HG03039 (cell line): Measurements from ENCODE around the gene REM2.

ENCODE experiments used
- ATAC-seq: cut with Tn5 transposase; IDR thresholded peaks from one replicate; pipeline ENCODE4 v1.9.1; 2021; ENCODE audit warnings: mild to moderate bottlenecking, moderate library complexity; ENCODE audit not compliant: unreplicated experiment

The REM2 gene, protein sequence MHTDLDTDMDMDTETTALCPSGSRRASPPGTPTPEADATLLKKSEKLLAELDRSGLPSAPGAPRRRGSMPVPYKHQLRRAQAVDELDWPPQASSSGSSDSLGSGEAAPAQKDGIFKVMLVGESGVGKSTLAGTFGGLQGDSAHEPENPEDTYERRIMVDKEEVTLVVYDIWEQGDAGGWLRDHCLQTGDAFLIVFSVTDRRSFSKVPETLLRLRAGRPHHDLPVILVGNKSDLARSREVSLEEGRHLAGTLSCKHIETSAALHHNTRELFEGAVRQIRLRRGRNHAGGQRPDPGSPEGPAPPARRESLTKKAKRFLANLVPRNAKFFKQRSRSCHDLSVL

DNA sequence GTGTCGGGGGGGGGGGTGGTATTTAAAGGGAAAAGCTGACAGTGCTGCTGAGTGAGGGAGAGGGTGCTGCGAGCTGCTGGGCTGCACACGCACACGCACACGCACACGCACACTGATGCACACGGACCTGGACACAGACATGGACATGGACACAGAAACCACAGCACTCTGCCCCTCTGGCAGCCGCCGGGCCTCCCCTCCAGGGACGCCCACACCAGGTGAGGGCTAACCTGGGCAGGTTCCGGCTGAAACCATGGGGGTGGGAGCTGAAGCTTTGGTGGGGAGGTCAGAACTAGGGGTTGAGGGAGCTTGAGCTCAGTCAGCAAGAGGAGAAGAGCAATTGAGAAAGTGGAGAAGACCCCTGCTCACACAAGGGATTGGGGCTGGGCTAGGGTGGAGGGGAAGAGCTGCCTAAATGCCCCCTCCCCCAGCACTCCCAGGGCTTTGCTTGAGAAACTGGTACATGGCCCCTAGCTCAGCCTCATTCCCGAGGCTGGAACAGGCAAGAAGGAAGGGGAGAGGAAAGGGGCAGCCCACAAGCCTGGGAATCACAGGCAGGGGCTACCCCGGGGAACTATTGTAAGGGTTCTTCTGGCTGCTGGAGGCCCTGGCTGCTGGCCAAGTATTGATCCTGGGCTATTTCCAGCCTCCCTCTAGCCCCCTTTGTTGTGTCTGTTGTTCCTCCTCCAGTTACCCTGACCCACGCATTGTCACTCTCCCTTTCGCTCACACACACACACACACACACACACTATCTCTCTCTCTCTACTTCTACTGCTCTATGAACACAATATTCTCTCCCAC is at the start of gene REM2:
REM2 (plus strand) TSS at position 50 of the 804 bp plus-strand sequence; CDS start at position 116, 66 bp downstream.
- no peak for ATAC-seq

DNA sequence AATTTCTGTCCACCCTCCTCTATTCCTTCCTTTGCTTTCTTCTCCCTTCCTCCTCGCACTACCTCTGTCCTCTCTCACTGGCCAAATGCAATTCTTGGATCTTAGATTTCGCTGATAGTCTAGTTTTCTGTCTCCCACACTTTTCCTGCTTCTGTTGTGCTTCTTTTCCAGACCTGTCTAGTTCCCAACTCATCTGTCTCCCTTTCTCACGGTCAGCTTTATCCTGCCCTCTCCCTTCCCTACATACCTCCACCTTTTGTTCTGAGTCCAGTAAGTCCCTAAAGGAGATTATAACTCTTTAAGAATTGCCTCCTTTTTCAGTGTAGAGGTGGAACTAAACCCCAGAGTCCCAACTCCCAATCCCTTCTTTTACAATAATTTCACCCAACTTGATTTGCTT is 47.5 kb upstream of the REM2 start:
- no peak for ATAC-seq

DNA sequence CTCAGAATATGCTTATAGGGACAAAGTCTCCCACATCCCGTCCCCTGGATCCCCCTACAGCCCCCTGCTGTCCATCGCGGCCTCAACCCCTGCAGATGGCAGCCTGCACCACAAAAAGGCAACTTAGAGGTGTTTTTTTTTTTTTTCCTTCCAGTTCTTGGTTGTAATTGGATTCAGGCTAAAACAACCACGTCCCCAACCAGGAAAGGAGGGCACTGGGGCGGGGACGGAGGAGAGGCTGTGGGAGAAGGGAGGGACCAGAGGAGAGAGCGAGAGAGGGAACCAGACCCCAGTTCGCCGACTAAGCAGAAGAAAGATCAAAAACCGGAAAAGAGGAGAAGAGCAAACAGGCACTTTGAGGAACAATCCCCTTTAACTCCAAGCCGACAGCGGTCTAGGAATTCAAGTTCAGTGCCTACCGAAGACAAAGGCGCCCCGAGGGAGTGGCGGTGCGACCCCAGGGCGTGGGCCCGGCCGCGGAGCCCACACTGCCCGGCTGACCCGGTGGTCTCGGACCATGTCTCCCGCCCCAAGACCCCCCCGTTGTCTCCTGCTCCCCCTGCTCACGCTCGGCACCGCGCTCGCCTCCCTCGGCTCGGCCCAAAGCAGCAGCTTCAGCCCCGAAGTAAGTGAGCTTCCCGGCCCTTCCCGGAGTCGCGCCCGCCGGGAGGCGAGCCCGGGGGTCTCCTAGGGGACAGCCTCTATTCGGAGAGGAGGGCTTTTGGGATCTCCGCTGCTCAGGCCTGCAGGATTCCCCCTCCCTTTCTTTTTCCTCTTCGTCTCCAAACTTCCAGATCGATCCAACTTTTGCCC is 46.5 kb upstream of the REM2 start, which contains the start of gene MMP14:
MMP14 (plus strand) TSS at position 285 of the 813 bp plus-strand sequence; CDS start at position 518, 233 bp downstream.
- ATAC-seq = no peak

DNA sequence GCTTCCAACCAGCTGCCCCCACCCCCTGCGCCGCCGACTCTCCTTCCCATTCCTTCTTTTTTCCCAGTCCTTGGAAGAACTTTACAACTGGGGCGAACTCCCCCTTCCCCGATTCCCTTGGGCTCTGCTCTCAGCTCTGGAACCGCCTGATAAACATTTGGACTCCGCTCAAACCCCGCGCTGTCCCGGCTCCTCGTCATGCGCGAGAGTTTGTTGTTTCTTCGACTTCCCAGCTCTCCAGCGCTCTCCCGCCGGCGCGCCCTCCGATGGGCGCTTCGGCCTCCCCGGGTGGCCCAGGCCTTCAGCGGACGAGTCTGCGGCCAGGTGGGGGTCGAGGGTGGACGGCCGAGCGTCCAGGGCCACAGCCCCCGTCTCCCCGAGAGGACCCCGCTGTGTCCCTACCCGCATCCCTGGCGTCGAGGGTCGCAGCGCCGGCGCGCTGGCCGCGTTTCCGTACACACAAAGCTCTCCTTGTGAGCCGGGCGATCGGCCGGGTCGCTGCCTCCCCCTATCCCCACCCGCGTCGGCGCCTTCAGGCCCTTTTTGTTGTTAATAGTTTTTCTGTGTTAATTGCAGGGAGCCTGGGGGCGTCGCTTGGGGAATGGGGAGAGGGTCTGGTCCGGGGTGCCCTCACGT is 45.8 kb upstream of the REM2 start:
- no peak for ATAC-seq

DNA sequence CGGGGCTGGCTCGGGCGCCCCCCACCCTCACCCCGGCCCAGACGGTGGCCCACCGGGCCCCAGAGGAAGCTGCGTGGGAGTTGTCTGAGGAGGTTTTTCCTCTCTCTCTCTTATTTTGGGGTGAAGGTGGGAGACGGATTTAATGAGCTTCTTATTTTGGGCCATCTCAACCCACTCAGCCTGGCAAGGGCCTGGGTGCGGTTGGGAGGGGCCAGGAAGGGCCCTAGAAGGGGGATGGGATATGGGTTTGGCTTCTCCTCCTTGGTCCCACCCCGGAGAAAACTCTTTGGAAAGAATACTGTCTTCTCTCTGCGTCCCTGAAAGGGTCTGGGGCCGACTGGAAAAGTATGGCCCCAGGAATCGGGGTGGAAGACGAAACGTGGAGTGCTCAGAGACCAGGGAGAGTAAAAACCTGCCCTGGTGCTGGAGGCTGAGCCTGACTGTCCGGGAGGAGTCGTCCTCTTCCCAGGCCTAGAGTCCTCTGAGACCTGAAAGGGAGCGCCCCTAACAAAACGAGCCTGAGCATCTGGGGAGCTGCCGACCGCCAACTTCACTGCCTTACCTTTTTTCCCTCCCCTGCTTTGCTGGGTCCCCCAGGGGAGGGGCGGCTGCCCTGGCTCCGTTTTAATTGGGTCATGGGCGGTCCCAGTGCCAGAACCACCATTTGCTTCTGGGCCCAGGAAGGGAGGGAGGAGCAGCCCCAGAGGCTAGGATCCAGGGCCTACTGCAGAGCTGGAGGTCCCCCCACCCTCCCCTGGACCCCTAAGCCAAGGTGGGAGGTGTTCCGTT is 45.1 kb upstream of the REM2 start:
- ATAC-seq = no peak

DNA sequence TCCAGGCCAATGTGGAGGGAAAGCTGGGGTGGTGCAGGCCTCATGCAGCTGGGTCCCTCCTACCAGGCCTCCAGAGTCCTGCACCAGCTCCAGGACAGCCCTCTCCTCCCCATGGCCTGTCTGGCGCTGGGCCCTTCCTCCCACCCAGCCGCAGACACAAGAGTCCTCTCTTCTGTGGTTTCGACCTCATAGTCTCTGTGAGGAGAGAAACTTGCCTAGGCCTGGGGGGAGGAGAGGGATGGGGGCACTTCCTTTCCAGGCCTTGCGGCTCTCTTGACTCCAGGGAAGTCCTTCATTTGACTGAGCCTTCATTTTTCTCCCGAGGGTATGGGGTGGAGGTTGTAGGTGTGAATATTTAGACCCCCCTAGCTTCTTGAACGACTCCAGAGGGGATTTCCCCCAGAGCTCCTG is 44.4 kb upstream of the REM2 start:
- ATAC-seq = no peak

DNA sequence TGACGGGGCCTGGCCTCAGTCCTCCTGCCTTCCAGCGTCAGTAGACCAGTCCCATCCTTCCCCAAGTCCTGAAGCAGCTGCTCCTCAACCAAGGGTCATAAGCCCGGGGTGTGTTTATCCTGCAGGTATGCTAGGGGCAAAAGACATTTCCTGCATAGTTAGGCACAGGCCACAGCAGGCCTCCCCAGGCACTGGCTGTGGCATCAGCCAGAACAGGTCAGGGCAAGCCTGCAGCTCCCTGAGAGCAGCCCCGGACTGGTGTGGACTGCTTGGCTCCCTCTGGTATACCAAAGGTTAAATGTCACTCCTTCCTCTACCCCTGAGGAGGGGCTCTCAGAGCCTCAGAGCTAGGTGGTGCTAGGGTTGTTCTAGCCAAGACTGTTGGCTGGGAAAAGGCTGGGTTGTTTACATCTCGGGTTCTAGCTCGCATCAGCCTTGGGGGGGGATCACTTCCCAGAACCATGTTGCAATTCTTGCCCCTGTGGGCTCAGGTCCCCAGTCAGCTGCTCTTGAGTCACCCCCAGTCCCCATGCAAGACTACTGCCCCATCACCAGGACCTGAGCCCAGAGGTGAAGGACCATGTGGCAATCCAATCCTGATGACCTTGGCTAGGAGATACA is 43.8 kb upstream of the REM2 start:
- no peak for ATAC-seq

DNA sequence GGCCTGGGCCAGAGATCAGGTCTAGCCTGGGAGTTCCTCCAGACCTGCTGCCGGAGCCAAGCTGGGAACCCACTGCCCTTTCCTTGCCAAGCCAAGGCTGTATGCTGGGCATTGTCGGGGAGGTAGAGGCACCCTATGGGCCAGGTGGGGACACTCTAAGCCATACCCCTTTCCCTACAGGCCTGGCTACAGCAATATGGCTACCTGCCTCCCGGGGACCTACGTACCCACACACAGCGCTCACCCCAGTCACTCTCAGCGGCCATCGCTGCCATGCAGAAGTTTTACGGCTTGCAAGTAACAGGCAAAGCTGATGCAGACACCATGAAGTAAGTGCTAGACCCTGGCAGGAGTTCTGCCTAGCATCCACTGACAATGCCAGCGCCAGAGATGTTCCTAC is 41.7 kb upstream of the REM2 start:
- no peak for ATAC-seq

DNA sequence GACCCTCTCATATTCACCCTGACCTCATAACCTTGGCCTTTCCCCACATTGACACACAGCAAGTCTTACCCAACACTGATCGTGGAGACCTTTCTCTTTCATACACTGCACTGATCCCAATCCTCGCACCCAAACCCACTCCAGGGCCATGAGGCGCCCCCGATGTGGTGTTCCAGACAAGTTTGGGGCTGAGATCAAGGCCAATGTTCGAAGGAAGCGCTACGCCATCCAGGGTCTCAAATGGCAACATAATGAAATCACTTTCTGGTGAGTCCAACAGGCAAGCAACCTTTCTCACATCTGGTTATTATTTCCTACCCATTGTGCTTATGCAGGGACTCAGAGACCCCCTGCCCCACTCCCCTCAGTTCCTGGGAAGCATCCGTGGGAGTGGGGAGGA is 41.3 kb upstream of the REM2 start:
- no peak for ATAC-seq

DNA sequence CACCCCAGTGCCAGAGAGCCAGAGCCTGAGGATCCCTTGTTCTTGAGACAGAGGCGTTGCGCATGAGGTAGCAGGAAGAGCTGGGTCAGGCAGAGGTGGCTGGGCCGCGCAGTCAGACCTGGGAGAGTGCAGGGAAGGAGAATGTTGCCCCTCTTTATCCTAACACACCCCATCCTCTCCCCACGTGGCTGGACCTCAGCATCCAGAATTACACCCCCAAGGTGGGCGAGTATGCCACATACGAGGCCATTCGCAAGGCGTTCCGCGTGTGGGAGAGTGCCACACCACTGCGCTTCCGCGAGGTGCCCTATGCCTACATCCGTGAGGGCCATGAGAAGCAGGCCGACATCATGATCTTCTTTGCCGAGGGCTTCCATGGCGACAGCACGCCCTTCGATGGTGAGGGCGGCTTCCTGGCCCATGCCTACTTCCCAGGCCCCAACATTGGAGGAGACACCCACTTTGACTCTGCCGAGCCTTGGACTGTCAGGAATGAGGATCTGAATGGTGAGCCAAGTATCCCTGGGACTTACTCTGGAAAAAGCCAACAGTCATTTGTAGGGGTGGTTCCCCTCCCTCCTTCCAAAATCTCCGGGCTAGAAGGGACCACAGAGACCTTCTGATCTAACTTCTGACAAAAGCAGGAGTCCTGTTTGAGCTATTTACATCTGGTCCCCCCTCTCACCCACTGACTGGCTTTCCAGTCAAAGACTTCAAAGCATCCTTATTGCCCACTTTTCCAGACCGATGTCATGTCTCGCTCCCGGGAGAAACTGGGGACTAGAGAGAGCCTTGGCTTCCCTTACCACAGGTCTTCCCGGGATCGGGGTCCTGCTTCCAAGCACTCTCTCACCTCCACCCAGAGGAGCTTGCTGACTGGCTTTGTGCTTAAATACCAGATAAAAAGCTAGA is 40.6 kb upstream of the REM2 start:
- no peak for ATAC-seq

DNA sequence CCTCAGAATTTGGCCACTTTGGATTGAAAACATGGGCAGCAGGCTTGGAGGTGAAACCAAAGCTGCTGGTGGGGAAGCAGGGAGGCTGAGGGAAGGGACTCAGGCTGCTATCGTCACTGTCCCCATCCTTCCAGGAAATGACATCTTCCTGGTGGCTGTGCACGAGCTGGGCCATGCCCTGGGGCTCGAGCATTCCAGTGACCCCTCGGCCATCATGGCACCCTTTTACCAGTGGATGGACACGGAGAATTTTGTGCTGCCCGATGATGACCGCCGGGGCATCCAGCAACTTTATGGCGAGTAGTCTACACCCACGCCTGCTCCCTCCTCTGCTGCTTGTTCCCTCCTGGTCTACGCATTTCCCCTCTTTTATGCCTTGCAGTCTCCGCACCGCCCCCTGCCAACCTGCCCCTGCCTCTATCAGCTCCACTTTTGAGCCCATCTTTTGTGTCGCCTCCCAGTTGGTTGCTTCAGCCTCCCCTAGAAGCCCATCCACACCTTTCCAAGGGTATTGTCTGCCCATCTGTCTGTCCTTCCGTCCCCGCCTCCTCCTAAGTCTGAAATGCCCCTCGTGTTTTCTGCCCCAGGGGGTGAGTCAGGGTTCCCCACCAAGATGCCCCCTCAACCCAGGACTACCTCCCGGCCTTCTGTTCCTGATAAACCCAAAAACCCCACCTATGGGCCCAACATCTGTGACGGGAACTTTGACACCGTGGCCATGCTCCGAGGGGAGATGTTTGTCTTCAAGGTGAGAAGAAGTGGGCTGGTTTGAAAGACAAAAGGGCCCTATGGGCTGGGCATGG is 39.7 kb upstream of the REM2 start:
- no peak for ATAC-seq

DNA sequence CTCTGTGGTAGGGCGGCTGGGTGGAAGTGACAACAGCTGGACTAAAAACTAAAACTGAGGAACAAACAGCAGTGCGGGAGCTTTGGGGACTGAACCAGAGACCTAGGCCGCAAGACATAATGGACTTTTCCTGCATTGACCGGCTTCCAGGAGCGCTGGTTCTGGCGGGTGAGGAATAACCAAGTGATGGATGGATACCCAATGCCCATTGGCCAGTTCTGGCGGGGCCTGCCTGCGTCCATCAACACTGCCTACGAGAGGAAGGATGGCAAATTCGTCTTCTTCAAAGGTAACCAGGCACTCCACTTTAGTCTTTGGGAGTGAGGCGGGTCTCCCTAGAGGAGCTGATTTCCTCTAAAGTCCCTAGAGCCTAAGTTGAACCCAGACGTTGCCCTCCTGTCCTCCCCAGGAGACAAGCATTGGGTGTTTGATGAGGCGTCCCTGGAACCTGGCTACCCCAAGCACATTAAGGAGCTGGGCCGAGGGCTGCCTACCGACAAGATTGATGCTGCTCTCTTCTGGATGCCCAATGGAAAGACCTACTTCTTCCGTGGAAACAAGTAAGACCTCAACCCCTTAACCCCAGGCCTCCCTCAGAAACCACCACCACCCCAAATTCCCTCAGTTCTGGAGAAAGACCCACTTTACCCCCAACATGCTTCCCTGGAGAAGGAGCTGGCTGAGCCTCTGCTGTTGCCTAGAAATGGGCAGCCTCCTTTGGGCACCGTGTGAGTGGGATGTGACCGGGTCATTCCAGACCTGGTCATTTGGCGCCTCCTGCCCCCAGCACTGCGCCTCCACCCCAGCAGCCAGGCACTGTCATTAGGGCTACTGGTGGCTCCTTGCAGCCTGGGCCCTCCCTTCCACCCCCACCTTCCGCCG is 38.6 kb upstream of the REM2 start:
- ATAC-seq = no peak

DNA sequence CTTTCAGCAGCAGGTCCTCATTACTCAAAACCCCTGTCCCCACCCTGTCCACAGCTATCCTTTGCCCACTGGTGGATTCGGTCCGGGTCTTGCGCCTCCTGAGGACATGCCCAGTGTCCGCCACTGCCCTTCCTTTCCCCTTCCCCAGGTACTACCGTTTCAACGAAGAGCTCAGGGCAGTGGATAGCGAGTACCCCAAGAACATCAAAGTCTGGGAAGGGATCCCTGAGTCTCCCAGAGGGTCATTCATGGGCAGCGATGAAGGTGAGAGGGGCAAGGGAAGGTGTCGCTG is 38.0 kb upstream of the REM2 start:
- ATAC-seq = no peak

DNA sequence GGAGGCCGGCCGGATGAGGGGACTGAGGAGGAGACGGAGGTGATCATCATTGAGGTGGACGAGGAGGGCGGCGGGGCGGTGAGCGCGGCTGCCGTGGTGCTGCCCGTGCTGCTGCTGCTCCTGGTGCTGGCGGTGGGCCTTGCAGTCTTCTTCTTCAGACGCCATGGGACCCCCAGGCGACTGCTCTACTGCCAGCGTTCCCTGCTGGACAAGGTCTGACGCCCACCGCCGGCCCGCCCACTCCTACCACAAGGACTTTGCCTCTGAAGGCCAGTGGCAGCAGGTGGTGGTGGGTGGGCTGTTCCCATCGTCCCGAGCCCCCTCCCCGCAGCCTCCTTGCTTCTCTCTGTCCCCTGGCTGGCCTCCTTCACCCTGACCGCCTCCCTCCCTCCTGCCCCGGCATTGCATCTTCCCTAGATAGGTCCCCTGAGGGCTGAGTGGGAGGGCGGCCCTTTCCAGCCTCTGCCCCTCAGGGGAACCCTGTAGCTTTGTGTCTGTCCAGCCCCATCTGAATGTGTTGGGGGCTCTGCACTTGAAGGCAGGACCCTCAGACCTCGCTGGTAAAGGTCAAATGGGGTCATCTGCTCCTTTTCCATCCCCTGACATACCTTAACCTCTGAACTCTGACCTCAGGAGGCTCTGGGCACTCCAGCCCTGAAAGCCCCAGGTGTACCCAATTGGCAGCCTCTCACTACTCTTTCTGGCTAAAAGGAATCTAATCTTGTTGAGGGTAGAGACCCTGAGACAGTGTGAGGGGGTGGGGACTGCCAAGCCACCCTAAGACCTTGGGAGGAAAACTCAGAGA is 37.0 kb upstream of the REM2 start:
- ATAC-seq = no peak

DNA sequence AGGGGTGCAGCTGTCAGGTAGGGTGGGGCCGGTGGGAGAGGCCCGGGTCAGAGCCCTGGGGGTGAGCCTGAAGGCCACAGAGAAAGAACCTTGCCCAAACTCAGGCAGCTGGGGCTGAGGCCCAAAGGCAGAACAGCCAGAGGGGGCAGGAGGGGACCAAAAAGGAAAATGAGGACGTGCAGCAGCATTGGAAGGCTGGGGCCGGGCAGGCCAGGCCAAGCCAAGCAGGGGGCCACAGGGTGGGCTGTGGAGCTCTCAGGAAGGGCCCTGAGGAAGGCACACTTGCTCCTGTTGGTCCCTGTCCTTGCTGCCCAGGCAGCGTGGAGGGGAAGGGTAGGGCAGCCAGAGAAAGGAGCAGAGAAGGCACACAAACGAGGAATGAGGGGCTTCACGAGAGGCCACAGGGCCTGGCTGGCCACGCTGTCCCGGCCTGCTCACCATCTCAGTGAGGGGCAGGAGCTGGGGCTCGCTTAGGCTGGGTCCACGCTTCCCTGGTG is 36.2 kb upstream of the REM2 start:
- no peak for ATAC-seq
